GM21825 (cell line): ENCODE data around the gene CD28.
A peak's percentile ranks its signal among the peaks of the same experiment; 100 is the strongest.

Experiments used
- ATAC-seq: cut with Tn5 transposase; IDR thresholded peaks from one replicate; pipeline ENCODE4 v1.9.1; 2021; ENCODE audit warnings: mild to moderate bottlenecking, moderate library complexity; ENCODE audit not compliant: unreplicated experiment

The CD28 gene

DNA sequence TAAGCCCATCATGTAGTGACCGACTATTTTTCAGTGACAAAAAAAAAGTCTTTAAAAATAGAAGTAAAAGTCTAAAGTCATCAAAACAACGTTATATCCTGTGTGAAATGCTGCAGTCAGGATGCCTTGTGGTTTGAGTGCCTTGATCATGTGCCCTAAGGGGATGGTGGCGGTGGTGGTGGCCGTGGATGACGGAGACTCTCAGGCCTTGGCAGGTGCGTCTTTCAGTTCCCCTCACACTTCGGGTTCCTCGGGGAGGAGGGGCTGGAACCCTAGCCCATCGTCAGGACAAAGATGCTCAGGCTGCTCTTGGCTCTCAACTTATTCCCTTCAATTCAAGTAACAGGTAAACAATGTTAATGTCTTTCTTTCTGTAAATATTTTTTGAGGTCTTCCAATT is at the start of gene CD28:
TSS of gene CD28 (plus strand) at position 237 of the 400 bp plus-strand sequence. CDS start at position 295, 58 bp downstream.
- ATAC-seq, result peak; percentile 99

DNA sequence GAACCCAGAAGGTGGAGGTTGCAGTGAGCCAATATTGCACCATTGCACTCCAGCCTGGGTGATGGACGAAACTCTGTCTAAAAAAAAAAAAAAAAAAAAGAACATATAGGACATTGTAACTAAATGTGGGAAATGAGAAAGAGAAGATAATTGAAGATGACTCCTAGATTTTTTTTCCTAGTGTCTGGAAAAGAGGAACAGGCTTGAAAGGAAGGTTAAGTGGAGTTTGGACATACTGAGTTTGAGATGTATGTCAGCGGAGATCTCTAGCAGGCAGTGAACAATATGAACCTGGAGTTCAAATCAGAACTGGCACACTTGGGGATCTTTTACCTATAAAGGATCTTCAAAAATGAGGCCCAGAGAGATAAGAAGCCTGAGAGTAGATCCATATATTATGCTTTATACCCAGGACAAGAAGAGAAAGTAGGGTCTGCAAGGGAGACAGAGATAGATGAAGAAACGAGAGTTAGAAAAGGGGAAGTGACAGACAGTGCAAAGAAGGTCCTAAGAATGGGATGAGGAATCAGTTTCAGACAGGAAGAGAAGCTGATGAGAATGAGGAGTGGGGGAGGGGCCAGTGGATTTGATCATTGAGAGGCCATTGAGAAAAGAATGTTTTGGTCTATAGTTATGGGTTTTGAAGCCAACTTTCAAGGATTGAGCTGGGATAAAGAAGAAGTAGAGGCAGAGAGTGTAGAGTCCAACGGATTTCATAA is 46.9 kb upstream of the CD28 start:
- peak; percentile 74 for ATAC-seq

DNA sequence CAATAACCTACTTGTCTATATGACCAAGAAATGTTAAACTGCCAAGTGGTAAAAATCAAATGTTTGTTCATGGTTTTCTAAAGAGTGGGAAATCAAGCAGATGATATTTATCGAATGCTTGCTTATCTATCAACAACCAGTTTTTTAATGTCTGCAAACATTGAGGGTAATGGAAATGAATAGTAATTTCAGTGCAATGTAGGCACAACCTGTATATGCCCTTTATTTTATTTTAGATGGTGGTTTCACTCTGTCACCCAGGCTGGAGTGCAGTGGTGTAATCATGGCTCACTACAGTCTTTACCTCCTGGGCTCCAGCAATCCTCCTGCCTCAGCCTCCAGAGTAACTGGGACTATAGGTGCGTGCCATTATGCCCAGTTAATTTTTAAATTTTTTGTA is 46.0 kb upstream of the CD28 start:
- ATAC-seq, result no peak

DNA sequence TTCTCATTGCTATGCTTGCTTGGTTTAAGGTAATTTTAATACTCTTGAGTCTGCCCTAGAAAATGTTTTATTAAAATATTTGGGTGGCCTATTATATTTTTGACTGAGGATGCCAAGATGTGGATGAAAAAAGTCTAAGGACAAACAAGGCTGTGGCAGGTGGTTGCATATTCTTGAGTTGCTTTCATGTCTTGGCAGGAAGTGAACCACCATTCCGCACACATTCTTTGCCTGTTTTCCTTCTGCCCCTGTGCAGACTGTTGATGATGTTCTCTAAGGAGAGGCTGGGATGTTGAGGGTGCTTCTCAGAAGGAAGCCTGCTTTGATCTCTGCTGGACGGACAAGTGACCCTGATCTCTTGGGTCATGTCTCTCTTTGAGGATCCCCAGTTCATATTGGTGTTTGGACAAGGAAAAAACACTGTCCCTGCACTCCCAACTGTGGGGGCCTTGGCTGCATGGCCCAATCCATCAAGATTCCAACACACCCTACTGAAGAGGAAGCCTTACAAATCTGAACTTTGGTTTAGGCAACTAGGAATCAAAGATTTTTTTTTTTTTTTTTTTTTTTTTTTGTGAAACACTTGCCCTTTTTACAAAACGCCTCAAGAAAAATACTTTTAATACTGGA is 45.0 kb upstream of the CD28 start:
- no peak for ATAC-seq

DNA sequence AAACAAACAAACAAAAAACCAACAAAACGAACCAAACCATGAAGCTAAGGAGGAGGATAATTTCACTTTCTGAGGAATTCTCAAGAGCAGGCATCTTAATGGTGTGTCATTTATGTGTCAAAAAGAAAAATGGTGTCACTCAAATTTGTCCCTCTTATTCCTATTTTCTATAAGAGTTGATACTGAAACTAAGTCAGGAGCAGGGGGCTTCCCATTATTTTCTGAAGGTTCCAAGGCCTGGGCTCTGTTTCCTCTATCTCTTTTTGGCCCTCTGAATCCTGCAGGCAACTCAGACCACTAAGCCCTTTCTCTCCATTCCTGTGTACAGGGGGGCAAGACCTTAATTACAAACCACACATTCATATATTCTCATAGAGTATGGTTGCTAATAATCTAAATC is 44.0 kb upstream of the CD28 start:
- ATAC-seq, result no peak

DNA sequence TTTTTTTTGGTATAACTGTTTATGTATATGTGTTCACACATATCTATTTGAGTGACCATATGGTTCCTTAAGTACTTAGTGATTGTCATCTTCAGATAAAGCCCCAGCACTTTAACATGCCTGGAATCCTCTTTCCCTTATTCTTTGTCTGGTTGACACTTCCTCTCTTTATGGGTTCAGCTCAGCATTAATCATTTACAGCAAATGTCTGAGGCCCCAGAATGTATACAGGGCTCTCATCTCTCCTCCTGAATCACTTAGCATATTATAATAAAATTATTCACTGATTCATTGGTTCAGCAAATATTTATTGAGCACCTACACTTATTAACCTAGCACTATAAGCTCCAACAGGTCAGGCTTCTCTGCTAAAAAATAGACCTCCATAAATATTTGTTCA is 43.5 kb upstream of the CD28 start:
- ATAC-seq, result no peak

DNA sequence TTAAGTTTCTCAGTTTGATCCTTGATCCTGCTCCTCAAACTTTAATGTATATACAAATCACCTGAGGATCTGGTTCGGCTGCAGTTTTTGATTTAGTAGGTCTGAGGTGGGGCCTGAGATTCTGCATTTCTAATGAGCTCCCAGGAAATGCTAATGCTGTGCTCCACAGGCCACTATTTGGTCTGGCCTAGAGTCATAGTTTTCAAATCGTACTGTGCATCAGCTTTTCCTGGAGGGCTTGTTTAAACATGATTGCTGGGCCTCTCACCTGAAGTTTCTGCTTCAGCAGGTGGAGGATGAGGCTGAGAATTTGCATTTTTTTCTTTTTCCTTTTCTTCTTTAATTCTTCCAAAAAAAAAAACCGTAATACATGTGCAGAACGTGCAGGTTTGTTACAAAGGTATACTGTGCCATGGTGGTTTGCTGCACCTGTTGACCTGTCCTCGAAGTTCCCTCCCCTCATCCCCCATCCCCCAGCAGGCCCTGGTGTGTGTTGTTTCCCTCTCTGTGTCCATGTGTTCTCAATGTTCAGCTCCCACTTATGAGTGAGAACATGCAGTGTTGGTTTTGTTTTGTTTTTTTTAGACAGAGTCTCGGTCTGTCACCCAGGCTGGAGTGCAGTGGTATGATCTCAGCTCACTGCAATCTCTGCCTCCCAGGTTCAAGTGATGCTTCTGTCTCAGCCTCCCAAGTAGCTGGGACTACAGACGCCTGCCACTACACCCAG is 42.2 kb upstream of the CD28 start:
- no peak for ATAC-seq

DNA sequence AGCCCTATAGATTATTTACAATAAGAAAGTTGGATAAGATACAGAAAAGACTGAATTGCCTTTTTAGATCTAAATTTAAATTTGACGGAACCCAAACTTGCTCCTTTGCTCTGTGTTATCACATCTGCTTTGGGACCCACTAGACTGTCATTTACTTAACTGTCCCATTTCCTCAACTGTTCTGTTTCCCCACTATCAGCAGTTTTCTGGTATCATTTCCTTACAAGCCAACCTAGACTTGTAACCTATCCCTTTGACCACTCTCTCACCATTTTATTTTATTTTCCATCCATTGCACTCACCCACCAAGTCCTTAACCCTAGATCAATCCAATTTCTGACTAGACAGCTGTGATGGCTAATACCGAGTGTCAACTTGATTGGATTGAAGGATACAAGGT is 38.6 kb upstream of the CD28 start:
- no peak for ATAC-seq

DNA sequence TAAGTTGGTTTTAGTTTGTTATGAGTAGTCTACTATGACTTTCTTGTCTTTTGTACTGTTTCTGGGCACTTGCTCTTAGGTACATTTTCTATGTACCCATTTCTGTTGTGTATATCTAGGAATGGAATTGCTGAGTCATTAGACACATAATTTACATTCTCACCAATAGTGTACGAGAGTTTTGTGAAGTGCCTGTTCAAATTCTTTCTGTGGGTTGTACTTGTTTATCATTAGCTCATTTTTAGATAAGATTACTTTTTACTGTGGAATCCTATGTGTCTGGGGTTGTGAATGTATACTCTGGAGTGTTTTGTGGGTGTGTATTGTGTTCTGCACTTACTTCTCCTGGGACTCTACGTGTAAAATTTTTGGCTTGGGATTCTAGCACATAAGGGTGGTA is 36.6 kb upstream of the CD28 start:
- ATAC-seq, result no peak

DNA sequence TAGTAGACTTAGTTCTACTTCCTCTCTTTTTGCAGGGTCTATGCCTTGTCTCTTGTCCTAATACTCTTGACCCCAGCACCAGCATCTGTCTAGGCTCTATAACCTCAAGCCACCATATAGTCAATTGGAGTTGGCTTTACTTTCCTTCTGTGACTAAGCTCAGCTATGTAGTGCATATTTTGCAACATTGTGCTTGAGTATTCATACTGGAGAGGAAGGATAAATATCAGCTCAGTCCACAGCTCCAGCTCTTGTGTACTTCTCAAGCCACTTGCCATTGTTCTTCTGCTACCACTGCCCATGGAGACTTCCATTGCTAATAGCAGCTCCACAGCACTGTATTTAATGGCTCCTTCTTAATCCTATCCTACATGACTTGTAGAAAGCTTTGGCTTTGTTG is 35.5 kb upstream of the CD28 start:
- no peak for ATAC-seq

DNA sequence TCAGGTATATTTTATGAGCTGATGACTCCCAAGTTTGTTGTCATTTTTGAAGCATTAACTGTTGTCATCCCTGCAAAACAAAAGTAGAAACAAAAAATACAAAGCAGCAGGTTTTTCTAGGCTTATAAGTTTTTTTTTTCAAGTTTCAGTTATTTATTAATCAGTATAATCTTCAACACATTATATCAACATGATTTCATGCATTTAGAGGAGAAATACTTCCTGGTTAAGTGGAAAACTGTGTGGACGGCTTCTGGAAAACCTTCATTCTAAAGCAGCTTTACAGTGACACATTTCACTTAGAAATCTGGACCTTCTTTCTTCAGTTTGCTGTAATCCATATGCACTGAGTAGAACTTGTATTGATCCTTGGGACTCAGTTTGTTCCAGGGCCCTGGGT is 34.6 kb upstream of the CD28 start:
- no peak for ATAC-seq

DNA sequence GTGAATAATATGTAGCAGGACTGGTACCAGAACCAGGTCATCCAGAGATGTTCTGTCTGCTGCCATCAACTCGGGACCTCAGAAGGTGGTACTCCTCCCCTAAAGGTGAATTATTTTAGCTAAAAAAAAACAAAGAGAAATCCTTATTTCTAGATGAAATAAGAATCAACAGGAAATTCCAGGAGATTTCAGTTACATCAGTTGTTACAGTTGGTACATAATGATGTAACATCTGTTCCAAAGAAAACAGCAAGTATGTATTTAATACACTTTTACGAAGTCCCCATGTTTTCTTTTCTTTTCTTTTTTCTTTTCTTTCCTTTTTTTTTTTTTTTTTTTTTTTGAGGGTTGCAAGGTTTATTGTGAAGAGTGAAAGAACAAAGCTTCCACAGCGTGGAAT is 33.6 kb upstream of the CD28 start:
- no peak for ATAC-seq

DNA sequence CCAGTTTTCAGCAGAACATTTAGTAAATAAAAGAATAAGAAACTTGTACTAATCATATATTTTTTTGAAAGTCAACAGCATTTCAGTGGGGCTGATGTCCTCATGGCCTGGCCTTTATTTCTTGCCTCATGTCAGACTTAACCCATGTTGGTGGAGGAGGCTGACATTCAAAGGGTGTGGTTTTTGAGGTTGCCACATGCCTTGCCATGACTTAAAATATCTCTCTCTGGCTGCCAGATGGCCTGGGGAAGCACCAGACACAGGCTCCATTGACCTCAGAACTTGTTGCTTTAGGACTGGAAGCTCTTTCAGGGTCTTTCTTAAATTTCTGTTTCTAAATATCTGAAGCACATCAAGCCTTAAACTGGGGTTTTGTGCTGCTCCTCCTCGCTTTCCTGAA is 32.5 kb upstream of the CD28 start:
- ATAC-seq, result peak; percentile 100

DNA sequence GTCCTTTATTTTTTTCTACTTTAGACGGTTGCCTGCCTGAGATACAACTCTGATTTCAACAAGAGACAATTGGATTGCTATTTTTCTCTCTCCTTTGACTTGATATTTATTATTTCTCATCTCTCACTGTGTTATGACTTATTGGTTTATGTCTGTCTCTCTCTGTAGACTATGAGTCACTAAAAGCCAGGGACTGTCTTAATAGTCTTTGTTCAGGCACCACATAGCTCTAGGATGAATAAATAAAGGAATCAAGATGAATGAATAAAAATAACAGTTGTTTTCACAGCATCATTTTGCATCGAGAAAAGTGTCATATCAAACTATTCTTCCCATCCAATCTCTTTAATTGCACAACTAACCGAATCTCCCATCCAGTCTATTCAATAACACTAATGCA is 31.4 kb upstream of the CD28 start:
- no peak for ATAC-seq

DNA sequence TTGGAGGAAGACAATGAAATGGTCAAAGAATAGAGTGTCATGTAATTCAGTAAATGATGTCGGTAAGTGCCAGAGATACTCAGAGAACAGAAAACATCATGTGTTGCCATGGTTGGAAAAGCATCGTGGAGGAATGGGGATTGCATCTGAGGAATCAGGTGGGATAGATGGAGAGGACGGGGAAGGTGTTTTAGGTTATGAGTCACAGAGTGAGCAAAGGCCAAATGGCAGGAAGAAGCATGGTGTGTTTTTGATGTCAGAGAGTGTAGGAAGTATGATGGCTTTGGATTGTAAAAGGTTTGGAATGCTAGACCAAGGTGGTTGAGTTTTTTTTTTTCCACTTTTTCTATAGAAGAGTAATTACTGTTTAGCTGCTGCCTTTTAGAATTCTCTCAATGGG is 27.5 kb upstream of the CD28 start:
- ATAC-seq, result no peak

DNA sequence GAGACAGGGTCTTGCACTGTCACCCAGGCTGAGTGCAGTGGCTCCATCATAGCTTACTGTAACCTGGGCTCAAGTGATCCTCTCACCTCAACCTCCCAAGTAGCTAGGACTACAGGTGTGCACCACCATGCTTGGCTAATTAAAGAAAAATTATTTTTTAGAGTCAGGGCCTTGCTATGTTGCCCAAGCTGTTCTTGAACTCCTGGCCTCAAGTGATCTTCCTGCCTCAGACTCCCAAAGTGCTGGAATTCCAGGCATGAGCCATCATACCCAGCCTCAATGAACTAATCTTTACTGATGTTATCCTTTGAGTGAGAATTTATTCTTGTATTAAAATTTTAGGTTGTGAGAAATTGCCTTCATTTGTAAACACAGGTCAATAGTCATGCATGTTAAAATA is 27.0 kb upstream of the CD28 start:
- ATAC-seq, result no peak

DNA sequence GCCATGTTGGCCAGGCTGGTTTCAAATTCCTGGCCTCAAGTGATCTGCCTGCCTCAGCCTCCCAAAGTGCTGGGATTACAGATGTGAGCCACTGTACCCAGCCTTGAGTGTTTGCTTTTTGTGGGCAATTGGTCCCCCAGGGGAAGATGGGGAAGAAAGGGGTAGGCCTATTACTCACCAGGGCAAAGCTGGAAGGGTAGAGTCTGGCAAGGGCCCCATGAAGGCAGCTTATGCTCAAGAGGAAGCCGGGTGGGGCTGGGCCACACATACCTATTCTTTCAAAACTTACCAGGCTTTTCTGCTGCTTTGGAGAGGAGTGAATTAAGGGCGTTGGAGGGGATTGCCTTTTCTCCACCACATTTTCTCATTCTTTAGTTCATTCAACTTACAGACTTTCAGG is 24.5 kb upstream of the CD28 start:
- no peak for ATAC-seq

DNA sequence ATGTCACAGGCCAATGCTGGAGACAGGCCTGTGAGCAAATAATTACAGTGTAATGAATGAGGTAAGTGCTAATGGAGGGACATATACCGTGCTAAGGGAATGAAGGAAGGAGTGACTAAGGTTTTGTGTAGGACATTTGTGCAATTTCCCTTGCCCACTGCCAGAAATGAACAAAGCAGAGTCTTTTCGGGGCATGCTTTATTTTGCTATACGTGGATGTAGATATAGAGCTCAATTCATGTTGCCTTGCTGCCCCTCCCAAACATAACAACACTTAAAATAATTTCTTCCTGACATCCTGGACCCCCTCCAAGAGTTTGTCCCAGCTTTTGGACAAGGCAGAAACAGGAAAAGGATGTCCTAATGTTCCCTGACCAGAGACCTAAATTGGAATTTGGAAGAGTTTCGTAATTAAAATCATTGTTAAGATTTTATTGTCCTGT is 23.7 kb upstream of the CD28 start:
- no peak for ATAC-seq

DNA sequence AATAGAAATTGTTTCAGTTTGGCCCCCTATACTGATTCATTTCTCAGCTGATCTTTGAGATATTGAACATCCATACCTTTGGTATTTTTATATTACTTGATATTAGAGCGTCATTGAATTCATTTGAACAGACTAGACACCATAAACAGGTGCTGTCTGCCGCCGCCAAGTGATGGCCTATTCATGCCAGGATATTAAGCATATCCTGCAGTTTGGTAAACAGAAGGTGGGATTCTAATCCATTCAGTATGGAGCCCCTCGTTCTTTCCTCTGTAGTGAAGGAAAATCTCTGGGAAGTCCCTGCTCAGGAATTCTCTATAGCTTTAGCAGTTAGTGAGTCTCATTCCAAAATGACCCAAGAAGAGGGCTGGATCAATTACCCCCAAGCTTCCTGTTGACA is 23.0 kb upstream of the CD28 start:
- ATAC-seq, result no peak

DNA sequence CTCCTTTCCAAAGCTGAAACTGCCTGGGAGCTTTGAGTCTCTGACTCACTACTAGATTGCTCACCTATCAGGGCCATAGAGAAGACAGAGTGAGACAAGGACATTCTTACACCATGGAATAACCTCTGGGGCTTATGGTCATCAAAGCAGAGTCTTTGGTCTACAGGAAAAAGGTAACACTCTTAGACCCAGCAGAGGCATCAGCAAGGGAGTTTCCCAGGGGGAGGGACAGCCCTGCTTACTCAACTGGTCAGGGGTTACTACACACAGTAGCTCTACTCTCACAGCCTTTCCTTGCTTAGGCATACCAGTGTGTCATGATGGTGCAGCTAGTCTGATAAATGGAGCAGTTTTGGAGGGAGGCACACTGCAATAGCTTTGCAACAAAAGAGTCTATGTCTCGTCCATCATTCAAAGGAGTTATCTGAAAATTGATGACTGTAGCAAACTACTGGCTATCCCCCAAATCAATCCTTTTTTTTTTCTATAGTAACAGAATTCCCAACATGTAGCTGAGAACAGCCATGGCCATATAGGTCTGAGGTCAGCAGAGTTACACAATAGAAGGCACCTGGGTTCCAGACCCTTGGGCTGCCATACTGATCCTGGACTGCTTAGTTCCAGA is 22.4 kb upstream of the CD28 start:
- peak; percentile 84 for ATAC-seq

DNA sequence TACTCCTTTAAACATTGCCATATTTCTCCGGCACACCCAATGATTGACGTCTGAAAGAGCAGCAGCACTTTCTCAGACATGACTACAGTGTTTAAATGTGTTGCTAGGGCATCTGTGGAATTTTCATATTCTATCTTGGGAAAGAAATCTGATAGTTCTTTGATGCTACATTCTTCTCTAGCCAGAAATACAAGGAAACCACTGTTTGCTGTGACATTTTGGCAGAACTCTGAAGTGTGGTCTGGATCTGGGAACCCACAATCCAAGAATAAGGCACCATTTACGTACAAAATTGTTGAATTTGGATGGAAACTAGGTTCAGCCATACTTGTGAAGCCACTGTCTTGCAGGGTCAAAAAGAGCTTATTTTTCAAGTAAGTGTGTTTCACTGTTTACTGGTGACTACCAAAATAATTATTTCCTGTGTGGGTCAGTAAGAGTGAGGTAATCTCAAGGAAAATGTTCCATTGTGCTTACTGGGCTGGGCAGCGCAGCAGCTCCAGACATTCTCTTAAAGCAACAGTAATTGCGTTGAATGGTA is 21.3 kb upstream of the CD28 start:
- ATAC-seq, result no peak
